LNCAP (cell line): Measurements from ENCODE around the gene PSMG3.

Source experiments
- TF ChIP-seq, protein P1 (sequence below): fragments of 450-650 bp; IDR thresholded peaks from 2 replicates; pipeline ENCODE4 v1.5.1; 2017; ENCODE audit warnings: mild to moderate bottlenecking

PSMG3 gene

GRCh38 chr7:1547777-1548437 is 21.9 kb downstream of the PSMG3 start:
- TF ChIP-seq, protein P1, sequence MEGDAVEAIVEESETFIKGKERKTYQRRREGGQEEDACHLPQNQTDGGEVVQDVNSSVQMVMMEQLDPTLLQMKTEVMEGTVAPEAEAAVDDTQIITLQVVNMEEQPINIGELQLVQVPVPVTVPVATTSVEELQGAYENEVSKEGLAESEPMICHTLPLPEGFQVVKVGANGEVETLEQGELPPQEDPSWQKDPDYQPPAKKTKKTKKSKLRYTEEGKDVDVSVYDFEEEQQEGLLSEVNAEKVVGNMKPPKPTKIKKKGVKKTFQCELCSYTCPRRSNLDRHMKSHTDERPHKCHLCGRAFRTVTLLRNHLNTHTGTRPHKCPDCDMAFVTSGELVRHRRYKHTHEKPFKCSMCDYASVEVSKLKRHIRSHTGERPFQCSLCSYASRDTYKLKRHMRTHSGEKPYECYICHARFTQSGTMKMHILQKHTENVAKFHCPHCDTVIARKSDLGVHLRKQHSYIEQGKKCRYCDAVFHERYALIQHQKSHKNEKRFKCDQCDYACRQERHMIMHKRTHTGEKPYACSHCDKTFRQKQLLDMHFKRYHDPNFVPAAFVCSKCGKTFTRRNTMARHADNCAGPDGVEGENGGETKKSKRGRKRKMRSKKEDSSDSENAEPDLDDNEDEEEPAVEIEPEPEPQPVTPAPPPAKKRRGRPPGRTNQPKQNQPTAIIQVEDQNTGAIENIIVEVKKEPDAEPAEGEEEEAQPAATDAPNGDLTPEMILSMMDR = no peak

DNA sequence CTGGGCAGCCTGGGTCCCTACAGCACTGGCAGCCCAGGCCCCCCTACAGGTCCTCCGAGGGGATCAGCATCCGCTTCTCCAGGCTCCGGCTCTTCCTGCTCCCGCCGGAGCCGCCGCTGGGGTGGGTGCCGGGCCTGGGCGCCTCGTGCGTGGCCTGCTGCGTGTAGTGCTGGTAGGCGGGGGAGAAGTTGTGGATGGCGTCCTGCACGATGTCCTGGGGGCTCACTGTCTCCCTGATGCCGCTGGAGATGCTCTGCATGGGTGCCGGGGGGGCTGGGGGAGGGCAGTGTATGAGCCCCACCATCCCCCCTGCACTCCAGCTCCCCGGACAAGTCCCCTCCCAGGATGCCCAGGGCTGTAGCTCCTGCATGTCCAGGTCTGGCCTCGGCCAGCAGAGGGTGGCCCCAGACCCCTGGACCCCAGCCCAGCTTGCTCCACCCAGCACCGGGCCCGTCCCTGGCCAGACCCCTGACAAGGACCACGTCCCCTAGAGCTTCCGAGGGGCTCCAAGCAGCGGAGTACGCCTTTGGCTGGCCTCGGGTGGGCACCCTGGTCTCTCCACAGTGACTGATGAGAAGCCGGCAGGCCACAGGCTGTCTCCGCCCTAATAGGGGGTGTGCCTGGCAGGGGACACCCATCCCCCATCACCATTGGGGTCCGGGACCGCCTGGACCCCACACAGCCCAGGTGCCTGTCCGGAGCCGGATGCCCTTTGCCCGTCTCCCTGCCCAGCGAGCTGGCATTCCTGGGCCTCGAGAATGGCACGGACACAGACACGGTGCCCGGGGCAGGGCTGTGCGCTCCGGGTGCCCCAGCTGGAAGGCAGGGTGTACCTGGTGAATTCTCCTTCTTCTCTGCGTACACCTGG is 22.7 kb downstream of the PSMG3 start:
- TF ChIP-seq, protein P1 = no peak

DNA sequence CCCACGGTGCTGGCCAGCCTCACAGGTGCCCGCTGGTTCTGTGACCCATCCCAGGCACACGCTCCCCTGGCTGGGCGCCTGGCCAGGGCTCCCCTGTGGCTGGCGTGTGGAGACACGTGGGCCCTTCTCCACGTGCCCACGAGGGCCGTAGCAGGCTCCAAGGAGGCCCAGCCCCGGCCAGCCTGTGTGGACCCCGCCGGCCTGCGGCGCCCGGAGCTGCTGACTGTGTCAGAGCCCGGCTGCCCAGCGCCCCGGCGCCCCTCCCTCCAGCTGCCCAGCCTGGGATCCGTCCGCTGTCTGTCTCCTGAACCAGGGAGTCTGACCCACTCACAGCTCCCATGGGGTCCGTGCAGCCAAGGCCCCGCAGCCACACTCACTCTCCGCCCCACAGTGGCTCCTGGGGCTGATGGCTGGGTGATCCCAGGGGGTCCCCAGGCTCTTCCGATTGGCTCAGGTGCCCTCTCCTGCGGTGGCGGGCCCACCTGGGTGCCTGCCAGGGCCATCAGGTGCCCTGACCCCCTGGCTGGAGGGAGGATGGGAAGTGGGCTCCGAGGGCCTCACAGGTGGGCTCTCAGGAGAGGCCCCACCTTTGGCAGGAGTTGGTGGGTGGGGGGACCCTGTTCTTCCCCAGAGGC is 23.4 kb downstream of the PSMG3 start:
- TF ChIP-seq, protein P1 = no peak

DNA sequence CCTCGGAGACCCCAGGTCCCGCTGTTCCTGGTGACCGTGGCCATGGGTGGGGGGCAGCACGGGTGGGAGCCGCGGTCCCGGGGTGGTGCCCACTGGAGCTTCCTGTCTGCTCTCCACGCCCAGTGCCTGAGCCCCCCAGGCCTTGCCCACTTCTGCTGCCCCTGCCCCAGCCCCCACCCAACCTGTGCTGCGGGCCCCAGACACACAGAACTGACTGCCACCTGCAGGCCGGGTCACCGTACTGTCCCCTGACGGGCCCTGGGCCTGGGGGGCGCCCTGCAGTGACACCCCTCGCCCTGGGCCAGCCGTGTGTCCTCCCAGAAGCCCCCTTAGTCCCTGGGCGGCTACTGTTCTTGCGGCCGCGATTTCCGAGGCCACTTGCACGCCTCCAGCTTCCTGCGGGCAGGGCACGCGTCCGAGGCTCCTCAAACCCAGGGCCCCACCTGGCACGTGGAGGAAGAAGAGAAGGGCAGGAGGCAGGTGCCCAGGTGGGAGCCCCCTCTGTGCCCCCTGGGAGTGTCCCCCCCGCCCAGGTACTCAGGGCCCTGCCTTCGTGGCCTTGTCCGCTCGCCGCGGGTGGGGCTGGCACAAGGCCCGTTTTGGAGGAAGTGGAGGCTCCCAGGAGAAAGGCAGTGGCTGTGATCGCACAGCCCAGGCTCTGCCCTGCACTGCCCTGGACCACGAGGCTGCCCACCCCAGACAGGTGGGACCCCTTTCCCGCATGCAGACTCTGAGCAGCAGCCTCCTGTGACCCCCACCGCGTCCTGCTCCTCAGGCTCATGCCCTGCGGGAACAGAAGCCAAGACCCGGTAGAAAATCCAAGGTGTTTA is 24.2 kb downstream of the PSMG3 start:
- TF ChIP-seq, protein P1 = no peak

DNA sequence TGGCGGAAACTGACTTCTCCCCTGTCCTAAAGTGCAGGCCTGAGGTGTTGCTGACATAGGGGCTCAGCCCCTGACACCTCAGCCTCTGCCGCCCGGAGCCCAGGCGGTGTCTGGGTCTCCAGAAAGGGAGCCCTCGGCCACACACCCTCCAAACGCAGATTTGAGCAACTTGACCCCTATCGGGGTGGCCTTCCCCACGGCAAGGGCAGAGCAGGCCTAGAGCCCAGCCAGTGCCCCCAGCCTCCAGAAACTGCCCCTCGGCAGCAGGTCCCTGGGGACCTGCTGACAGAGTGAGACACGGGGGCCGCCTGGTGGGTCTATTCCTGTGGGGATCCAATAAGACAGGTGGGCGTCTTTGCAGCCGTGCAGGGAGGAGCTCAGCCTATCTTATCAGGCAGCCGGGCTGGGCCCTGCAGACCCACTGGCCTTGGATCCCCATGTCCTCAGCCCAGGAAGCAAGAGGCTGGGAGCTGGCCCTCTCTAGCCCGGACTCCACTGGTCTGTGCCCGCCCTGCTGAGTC is 24.9 kb downstream of the PSMG3 start:
- TF ChIP-seq, protein P1 = no peak

- TF ChIP-seq, protein P1 = no peak
Observed at GRCh38 chr7:1544178-1544895, 25.5 kb downstream of the PSMG3 start.
